KMS-11 (cell line): ENCODE data around the gene TTC17.
A peak's percentile ranks its signal among the peaks of the same experiment; 100 is the strongest.

Experiments used
- H2AFZ ChIP-seq: fragments of 200-600 bp; sonication (generic); 2 replicates; pipeline ENCODE4 v1.6.1; 2016; ENCODE audit warnings: antibody characterized with exemption, mixed run types, low read depth
- H3K27ac ChIP-seq: fragments of 200-600 bp; sonication (generic); 2 replicates; pipeline ENCODE4 v1.6.1; 2016; ENCODE audit warnings: mild to moderate bottlenecking, mixed run types
- H3K27me3 ChIP-seq: fragments of 200-600 bp; sonication (generic); 2 replicates; pipeline ENCODE4 v1.6.1; 2017; ENCODE audit warnings: mild to moderate bottlenecking, low read depth, mixed run types, moderate library complexity; ENCODE audit not compliant: insufficient read depth
- H3K36me3 ChIP-seq: fragments of 200-600 bp; sonication (generic); 2 replicates; pipeline ENCODE4 v1.6.1; 2017; ENCODE audit warnings: mild to moderate bottlenecking, mixed run types; ENCODE audit not compliant: insufficient read depth
- H3K4me1 ChIP-seq: fragments of 200-600 bp; sonication (generic); 2 replicates; pipeline ENCODE4 v1.6.1; 2016; ENCODE audit warnings: mild to moderate bottlenecking, low read depth, mixed run types; ENCODE audit not compliant: poor library complexity, severe bottlenecking
- H3K4me2 ChIP-seq: fragments of 200-600 bp; sonication (generic); 2 replicates; pipeline ENCODE4 v1.7.0; 2016; ENCODE audit warnings: mild to moderate bottlenecking, mixed run types
- H3K4me3 ChIP-seq: fragments of 200-600 bp; sonication (generic); IDR thresholded peaks from 2 replicates; pipeline ENCODE4 v1.6.1; 2017; ENCODE audit warnings: low read depth, low read length, mixed read lengths; ENCODE audit not compliant: insufficient read depth
- H3K79me2 ChIP-seq: fragments of 200-600 bp; sonication (generic); 2 replicates; pipeline ENCODE4 v1.6.1; 2016; ENCODE audit warnings: low read depth, mixed run types; ENCODE audit not compliant: insufficient read depth
- H3K9ac ChIP-seq: fragments of 200-600 bp; sonication (generic); 2 replicates; pipeline ENCODE4 v1.6.1; 2016; ENCODE audit warnings: mild to moderate bottlenecking, mixed run types
- H4K20me1 ChIP-seq: fragments of 200-600 bp; sonication (generic); 2 replicates; pipeline ENCODE4 v1.6.1; 2016; ENCODE audit warnings: mild to moderate bottlenecking, mixed run types; ENCODE audit not compliant: insufficient read depth
- CTCF ChIP-seq: fragments of 200-600 bp; sonication (generic); conservative IDR thresholded peaks from 2 replicates; pipeline ENCODE4 v1.6.1; 2017; ENCODE audit warnings: low read depth, mild to moderate bottlenecking, antibody characterized with exemption, low read length, moderate library complexity, mixed read lengths

TTC17 gene

GRCh38 chr11:43498561-43498960 lies 139.8 kb downstream of the TTC17 start:
- Histone ChIP-seq H3K27me3 (no peaks in the 10 kb centered on the region), H3K79me2 (no peaks in the 10 kb centered on the region), H3K36me3 (no peaks in the 10 kb centered on the region), H3K27ac (no peak overlapping the region), H3K4me2 (no peak overlapping the region), H3K4me3 (no peak overlapping the region), H2AFZ (no peak overlapping the region), H3K4me1 (no peaks in the 10 kb centered on the region), H4K20me1 (no peaks in the 10 kb centered on the region), H3K9ac (no peak overlapping the region)
- TF ChIP-seq CTCF = no peak

GRCh38 chr11:43503417-43503816 lies 144.7 kb downstream of the TTC17 start:
- no peak overlapping the region for H2AFZ ChIP-seq
- no peak overlapping the region for H3K9ac ChIP-seq
- H3K4me1 ChIP-seq = peaks cover 1% of the 10 kb centered on the region
- TF ChIP-seq CTCF = peak; percentile 45
- H3K27me3 ChIP-seq = no peaks in the 10 kb centered on the region
- H3K36me3 ChIP-seq = no peaks in the 10 kb centered on the region
- no peak overlapping the region for H3K4me2 ChIP-seq
- H3K79me2 ChIP-seq = no peaks in the 10 kb centered on the region
- no peak overlapping the region for H3K4me3 ChIP-seq
- H4K20me1 ChIP-seq = no peaks in the 10 kb centered on the region
- H3K27ac ChIP-seq = no peak overlapping the region

GRCh38 chr11:43504316-43504950 lies 145.7 kb downstream of the TTC17 start:
- no peak overlapping the region for H3K4me2 ChIP-seq
- no peaks in the 10 kb centered on the region for H3K27me3 ChIP-seq
- TF ChIP-seq CTCF = peak; percentile 72
- no peak overlapping the region for H3K9ac ChIP-seq
- peaks cover 6% of the 10 kb centered on the region for H3K4me1 ChIP-seq
- no peak overlapping the region for H2AFZ ChIP-seq
- H3K4me3 ChIP-seq = no peak overlapping the region
- H3K36me3 ChIP-seq = no peaks in the 10 kb centered on the region
- H4K20me1 ChIP-seq = no peaks in the 10 kb centered on the region
- no peaks in the 10 kb centered on the region for H3K79me2 ChIP-seq
- no peak overlapping the region for H3K27ac ChIP-seq

GRCh38 chr11:43505171-43505570 lies 146.5 kb downstream of the TTC17 start:
- H3K4me2 ChIP-seq = no peak overlapping the region

More at GRCh38 chr11:43505171-43505570, 146.5 kb downstream of the TTC17 start:
- H2AFZ ChIP-seq = no peak overlapping the region
- H3K27ac ChIP-seq = no peak overlapping the region
- no peak overlapping the region for H3K9ac ChIP-seq
- H3K4me1 ChIP-seq = peaks cover 6% of the 10 kb centered on the region
- no peaks in the 10 kb centered on the region for H3K36me3 ChIP-seq
- no peaks in the 10 kb centered on the region for H3K27me3 ChIP-seq
- TF ChIP-seq CTCF = no peak
- no peak overlapping the region for H3K4me3 ChIP-seq
- no peaks in the 10 kb centered on the region for H4K20me1 ChIP-seq
- H3K79me2 ChIP-seq = no peaks in the 10 kb centered on the region
